Measurements from ENCODE around the gene ZNF175.
A peak's percentile ranks its signal among the peaks of the same experiment; 100 is the strongest.

ZNF175 gene

DNA sequence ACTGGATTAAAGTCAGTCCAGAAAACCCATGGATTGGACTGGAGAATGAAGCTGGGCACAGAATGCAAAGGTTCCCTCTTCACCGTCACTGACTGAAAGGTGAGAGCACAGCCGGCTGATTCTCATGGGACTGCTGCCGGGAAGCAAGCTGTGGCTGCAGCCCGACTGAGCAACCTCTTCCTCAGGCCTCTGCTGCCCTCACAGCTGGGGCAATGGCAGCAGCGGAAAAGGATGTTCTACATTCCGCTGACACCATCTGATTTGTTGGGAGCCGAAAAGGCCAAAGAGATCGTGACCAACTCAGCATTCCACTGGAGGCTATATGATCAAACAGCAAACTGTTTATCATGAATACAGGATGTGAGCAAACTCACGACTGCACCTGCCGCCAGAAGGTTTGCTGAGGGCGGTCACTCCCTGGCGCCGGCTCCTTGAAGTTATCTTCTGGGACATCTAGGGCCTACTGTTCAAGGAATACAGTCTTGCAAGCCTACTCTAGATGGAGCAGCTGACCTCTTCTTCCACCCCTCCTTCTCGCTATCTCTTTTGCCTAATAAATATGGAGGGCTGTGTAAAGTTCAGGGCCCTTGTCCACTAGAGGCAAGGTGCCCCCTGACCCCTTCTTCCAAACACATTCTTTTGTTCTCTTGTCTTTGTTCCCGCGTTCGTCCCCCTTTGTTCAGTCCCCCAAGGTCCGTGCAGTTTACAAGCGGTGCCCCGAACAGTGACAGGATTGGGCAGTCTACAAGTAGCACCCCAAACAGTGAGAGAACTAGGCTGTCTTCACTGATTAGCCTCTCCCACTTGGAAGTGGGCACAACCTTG lies 20.0 kb upstream of the ZNF175 start:
- DNase-seq: no peak

DNA sequence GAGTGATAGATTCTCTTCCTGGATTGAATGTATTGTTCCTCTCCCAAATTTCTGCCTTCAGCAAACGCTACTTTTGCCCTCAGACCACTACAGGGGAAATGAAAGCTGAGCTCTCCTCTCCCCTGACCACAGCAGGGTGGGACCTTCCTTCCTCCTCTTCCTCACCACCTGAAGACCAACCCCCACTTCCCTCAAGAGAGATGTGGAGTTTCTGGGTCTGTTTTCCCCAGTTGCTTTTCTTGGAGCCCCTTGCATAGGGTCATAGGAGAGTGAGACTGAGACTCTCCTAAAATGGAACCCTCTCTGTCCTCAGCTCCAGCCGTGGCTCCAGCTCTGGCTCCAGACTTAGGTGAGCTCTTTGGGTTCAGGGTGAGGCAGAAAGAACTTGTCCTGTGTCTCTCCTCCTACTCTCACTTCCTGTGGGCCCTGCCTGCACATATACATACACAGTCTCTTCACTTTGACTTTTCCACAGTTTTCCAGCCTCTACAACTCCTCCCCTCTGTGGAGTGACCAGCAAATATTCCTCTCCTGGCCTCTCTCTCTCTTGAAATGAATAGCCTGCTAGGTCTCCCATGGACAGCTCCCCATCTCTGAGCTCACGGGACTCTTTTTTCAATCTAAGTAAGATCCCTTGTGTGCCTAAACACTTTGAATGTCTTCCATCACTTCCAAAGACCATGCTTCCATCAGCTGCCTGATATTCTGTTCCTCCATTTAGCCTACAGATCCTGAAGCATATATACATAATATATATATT lies 19.2 kb upstream of the ZNF175 start:
- no peak for DNase-seq

DNA sequence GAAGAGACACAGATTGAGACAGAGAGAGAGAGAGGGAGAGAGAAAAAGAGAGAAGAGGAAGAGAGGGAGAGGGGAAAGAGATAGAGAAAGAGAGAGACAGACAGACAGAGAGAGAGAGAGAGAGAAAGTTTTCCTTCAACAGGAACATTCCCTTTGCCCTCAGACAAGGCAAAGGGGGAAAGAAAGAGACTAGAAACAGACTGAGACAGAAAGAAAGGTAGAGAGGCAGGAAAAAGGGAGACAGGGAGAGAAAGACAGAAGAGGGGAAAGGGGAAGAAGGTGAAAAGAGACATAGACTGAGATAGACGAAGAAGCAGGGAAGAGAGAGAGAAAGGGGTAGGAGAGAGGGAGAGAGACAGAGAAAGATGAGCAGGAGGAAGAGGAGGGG lies 18.5 kb upstream of the ZNF175 start:
- DNase-seq: no peak

DNA sequence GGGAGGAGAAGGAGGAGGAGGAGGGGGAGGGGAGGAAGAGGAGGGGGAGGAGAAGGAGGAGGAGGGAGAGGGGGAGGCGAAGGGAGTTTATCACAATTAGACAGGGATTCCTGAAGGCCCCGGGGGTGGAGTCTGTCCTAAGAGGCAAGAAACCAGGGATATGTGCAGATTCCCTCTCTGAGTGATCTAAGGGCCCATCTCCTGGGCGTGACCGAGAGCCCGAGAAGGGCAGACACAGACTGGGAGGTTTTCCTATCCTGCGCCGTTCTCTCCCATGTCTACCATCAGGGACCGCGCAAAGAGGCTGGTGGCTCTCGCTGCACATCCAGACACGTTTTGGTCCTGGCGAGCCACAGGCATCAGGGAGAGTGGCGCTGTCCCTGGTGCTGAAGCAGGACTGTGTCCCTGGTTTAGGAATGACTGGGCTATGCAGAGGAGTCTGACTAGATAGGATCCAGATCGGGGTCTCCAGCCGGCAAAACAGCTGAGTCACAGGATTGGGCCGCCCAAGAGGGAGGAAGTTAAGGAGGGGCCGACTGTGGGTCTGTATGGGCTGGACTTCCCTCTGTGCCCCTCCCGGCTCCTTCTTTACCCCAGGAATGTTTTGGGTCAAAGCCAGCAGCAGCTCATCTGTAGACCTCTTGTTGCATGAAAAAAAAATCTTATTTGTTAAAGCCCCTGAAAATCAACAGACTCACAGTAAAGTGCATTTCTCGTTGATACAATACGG lies 17.9 kb upstream of the ZNF175 start:
- DNase-seq: peak; percentile 49

DNA sequence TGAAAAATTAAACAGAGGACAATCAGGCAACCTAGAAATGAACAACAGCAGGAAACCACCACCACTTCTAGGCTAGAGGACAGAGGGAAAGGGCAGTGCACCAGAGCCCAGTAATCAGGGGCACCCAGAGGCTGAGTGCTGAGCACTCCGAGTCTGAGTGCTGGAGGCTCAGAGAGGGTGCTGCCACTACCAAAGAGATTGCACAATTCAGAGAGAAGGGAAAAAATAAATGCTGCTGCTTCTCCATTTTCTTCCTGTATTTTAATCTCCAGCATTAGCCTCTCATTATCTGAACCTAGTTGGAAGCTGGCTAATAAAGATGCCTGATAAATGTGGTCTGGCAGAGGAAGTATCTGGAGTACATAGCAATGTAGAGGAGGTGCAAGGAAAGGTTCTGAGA lies 11.8 kb upstream of the ZNF175 start:
- no peak for DNase-seq

DNA sequence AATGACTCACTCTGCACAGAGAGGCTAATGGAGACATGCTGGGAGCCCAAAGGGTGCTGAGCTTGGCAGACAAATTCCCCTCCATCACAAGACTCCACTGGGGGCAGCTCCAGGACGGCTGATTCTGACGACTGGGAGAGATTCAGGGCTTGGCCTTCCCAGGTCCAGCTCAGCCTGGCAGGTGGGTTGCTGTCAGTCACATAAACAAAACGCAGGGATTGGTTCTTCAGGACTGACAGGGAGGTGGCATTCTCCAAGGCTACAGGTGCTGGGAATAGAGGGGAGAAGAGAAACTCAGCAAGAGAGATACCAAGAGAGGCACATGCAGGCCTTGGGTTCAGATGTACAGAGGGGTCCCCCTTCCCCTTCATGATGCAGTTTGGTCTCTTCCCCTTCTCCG lies 10.7 kb upstream of the ZNF175 start:
- no peak for DNase-seq

DNA sequence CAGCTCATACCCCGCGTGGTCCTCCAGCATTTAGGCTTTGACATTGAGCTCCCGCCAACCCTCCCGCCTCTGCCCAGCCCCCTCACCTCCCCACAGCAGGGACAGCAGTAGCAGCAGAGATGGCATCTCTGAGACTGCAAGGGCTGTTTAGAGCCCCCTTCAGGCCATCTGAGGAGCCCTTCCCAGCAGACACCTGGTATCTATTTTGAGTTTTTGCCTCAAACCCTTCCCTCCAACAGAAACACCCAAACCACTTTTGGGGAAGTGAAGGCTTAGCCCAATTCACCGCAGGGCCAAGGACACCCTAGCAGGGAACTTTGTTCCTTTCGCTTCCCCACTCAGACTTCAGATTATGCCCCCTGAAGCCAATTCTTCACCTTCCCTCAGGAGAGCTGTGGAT lies 6.3 kb upstream of the ZNF175 start:
- no peak for DNase-seq

DNA sequence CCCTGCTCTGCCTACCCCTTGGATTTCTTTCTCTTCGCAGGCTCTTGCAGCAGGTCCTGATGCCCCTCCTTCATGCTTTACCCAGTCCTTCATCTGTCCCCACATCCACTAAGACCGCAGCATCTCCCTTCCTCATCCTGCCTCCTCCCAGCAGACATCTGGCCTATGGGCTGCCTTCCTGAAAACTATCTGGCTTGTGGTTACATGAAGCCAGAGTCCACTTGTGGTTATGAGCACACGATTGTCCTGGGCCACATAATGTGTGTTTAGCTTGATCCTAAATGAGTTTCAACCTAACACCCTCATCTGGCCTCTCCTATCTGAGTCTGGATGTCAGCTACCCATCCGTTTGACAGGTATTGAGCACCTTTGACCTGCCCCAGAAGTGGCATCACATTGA lies 5.5 kb upstream of the ZNF175 start:
- no peak for DNase-seq

DNA sequence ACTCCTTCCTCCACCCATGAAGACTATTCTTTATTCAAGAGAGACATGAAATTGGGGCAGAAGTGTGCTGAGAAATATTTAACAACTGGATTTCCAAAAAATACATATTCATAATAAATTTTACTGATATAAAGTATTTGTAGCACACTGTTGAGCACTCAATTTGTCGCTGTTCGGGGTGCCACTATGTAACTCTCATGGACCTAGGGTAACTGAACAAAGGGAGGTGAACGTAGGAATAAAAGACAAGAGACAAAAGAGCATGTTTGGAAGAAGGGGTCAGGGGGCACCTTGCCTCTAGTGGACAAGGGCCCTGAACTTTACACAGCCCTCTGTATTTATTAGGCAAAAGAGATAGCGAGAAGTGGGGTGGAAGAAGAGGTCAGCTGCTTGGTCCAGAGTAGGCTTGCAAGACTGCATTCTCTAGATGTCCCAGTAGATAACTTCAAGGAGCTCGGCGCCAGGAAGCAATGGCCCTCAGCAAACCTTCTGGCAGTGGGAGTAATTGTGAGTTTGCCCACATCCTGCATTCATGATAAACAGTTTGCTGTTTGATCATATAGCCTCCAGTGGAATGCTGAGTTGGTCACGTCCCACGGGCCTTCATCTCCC lies 4.5 kb upstream of the ZNF175 start:
- no peak for DNase-seq

DNA sequence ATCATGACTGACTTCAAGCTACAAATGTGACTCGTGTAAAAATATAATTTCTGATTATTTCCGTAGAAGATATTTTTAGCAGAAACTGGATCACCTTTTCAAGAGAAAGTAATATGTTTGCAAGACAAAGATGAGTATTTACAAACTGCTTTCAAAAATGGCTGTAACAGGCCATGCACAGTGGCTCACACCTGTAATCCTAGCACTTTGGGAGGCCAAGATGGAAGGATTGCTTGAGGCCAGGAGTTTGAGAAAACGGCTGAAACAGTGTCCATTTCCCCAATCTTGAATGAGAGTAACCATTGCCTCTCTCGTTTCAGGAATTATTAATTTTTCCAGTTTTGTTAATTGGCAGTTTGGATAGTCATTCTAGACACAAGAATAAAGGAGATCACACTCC lies 3.5 kb upstream of the ZNF175 start:
- no peak for DNase-seq

DNA sequence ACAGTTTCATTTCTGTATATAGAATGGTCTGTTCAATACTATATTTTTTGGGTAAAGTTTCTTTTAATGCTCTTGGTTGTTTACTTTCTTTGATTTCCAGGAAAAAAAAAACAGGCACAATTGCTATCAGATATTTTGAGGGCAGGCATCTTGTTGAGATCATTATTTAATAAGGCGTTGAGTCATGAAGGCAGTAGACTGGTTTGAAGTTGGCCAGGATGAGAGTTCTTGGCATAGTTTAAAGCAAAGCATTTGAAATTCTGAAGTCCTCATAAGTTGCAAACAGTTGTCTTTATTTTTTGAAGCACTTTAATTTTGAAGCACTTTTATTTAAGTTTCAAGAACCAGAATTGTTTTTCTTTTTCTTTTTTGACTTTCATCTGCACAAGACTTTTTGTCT lies 2.6 kb upstream of the ZNF175 start:
- no peak for DNase-seq

DNA sequence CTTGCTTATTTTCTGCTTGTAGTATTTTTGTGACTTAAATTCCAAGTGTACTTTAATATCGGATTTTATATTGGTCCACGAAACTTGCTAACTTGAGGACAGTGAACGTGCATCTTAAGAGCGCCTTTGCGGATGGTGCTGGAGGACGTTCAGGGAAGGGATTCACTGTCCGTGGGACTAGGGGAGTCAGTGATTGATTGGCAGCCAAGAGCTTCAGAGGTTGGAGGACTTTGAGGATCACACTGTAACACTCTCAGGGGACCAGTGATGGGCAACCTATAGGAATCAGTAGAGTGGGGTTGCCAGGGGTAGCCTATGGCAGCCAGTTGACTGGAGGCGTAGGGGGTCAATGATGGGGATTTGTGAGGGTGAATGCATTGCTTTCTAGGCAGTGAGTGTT lies 516 bp downstream of the ZNF175 start:
- no peak for DNase-seq

DNA sequence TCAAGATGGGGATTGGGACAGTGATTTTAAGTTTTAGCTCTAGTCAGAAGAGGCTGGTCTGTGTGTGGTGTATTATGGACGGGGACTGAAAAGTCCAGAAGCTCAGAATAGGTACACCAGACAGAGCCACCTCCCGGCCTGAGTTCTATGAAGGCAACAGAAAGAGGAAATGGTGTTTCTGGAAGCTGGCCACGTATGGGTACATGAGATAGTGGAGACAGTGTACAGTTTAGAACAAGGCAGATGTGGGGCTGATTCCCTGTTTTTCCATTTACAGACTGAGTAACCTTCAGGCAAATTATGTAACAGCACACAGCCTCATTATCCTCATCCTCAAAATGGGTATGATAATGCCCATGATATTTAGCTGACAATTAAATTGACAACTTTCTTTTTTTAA lies 1.3 kb downstream of the ZNF175 start:
- no peak for DNase-seq

DNA sequence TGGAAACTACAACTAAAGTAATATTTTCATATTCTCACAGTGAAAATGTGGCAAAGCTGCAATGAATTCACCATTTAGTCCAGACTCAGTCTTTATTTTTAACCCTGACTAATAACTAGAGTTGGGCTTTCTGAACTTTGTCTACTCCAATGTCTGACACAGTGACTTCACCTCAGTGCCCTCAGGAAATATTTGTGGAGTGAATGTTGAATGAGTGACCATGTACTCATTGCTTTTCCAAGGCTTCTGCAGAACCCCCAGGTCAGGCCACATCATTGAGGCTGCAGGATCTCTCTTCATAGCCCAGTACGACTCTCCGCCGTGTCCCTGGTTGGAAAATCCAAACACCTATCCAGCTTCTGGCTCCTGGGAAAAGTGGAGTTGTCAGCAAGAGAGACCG lies 1.8 kb downstream of the ZNF175 start:
- DNase-seq: no peak

DNA sequence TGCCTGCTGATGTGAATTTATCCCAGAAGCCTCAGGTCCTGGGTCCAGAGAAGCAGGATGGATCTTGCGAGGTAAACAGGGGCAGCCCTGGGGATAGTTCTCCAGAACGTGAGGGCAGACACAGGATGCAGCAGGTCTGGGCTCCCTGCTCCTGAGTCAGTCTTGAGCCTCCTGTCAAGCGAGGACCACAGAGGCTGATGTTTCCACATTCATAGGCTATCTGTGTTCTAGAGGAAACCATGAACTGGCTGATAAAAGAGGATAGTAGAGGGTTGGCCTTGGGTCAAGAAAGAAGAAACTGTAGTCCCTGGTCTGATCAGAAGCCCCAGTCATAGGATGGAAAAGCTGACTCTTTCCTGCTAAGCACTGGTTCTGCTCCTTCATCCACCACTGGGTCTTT lies 2.2 kb downstream of the ZNF175 start:
- no peak for DNase-seq

DNA sequence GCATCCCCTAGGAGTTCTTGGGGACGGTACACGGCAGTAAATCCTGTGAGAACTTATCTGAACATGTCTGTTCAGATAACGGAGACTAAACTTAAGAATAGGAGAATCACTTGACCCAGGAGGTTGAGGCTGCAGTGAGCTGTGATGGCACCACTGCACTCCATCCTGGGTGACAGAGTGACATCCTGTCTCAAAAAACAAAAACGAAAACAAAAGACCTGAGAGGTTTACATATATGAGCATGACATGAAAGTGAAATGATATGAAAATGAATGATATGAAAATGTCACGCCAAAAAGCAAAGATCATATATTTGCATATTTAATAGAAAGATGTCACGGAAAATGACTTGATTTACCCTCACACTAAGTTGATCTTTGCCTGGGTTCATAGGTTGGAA lies 5.8 kb downstream of the ZNF175 start:
- no peak for DNase-seq

DNA sequence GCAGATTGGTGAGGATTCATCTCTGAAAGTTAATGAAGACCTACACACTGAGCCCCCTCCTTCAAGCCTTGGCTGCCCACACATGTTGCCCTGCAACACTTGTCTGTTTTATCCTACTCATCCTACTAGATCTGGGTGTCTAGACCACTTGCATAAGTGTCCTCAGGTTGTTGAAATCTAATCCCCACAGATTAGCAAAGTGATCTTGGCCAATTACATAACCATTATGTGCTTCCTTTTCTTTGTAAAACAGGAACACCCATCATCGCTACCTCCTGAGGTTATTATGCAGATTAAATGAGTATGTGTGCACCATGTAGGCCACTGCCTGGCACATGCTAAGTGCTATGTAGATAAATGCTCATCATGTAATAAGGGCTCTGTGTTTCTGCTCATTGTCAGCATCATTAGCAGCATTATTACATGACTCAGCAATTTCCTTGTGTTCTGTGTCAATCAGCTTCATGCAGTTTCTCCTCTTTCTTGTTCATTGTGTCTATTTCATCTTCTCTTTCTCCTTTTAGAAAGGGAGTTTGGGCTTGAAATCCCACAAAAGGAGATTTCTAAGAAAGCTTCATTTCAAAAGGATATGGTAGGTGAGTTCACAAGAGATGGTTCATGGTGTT lies 15.1 kb downstream of the ZNF175 start:
- no peak for DNase-seq

DNA sequence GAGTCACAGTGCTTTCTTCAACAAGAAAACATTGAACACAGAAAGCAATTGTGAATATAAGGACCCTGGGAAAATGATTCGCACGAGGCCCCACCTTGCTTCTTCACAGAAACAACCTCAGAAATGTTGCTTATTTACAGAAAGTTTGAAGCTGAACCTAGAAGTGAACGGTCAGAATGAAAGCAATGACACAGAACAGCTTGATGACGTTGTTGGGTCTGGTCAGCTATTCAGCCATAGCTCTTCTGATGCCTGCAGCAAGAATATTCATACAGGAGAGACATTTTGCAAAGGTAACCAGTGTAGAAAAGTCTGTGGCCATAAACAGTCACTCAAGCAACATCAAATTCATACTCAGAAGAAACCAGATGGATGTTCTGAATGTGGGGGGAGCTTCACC lies 15.7 kb downstream of the ZNF175 start:
- no peak for DNase-seq

DNA sequence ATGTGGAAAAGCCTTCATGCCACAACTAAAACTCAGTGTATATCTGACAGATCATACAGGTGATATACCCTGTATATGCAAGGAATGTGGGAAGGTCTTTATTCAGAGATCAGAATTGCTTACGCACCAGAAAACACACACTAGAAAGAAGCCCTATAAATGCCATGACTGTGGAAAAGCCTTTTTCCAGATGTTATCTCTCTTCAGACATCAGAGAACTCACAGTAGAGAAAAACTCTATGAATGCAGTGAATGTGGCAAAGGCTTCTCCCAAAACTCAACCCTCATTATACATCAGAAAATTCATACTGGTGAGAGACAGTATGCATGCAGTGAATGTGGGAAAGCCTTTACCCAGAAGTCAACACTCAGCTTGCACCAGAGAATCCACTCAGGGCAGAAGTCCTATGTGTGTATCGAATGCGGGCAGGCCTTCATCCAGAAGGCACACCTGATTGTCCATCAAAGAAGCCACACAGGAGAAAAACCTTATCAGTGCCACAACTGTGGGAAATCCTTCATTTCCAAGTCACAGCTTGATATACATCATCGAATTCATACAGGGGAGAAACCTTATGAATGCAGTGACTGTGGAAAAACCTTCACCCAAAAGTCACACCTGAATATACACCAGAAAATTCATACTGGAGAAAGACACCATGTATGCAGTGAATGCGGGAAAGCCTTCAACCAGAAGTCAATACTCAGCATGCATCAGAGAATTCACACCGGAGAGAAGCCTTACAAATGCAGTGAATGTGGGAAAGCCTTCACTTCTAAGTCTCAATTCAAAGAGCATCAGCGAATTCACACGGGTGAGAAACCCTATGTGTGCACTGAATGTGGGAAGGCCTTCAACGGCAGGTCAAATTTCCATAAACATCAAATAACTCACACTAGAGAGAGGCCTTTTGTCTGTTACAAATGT lies 16.4 kb downstream of the ZNF175 start:
- no peak for DNase-seq

DNA sequence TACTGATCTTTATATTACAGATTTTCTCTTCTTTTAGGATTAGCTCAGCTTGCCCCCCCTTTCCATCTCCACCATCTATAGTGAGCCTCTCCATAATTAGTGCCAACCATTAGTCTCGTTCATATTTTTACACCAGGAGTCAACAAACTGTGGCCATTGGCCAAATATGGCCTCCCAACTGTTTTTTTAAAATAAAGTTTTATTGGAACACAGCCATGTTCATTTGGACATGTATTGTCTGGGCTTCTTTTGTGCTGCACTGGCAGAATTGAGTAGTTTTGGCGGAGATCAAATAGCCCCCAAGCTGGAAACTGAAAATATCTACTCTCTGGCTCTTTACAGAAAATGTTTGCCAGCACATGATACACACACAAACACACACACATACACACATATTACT lies 18.4 kb downstream of the ZNF175 start:
- no peak for DNase-seq

DNA sequence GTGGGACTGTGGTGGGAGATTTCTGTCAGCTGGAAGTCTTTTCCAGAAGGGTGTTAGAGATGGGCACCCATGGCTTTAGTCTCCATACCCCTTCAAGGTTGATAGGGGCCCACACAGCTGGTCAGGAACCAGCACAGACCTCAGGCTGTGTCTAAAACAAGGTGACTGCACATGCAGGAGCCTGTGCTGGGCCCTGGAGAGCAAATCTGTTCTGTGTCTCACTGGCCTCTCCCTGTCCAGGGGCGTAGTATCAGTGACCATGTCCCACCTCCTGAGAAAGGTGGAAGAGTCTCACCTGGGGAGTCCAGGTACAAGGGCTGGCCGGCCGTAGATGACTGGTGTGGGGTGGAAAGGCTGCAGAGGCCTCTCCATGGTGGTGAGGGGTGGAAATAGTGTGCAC lies 19.4 kb downstream of the ZNF175 start:
- DNase-seq: no peak

DNA sequence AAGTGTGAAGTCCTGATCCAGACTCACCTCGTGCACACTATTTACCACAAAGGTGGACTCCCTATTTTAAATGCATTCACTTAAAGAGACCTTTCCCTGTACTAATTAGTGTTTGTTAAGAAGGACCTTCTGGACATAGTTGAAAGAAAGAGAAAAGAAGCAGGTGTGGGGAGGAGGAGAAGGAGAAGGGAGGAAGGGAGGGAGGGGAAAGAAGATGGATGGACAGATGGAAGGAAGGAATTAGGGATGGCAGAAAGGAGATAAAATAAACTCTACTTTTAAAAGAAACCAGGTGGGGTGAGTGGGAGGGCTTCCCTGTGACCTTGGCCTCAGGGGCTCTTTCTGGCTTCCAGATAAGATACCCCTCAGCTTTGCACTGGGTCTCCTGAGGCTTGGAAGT lies 21.4 kb downstream of the ZNF175 start:
- no peak for DNase-seq

Measured in CD4-positive, alpha-beta T cell treated with Interleukin-17A for 4 hours (primary cell).